ENCODE measurements around the gene JRKL.

Gene JRKL

DNA sequence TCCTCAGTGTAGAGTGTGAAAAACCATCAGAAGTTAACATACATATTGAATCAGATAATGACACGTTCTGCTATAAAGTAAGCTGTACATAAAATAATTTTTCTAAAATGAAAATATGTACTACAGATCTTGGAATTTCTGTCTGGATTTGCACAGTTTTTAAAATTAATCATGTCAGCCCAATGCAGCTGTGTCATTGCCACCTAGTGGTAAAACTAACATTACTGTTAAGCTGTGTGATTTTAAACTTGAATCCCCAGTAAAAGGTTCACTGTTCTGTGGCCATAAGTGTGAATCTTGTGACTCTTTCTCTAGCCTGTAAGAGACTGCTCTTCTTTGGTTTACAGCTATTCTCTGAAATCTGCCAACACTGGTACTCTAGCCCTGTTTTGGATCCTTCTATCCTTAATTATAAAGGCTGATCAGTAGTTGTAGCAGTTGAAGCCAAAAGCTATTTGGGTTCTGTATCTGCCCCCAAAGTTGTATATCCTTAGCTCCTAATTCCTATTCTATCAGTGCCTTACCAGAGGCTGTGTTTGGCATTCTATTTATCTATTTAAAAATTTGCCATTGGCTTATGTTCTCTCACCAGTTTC lies 4.0 kb downstream of the JRKL start:
- TF ChIP-seq CREB1 (IDR thresholded peaks at IDR 0.05; ENCODE audit: low read depth) (no peak), RAD21 (IDR thresholded peaks at IDR 0.05; ENCODE audit: low read depth) (peak; percentile 80)

DNA sequence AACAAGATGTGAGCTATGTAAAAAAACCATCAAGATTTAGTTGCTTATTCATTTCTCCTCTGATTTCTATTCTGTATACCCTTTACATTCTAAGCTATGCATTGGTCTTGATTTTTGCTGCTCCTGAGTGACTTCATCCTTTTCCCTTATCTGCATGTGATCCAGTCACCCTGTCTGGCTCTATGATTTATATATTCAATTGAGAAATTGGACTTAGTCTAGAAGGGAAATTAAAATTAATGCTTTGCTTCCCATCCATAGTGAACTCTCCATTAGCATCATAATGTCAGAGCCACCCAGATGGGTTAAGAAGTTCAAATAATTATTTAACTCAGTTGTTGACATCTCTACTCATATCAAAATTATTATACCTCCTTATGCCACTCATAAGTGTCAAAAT lies 5.0 kb downstream of the JRKL start:
- TF ChIP-seq YY1 (IDR thresholded peaks at IDR 0.05; ENCODE audit: low read depth) (no peak), ZBTB7A (IDR thresholded peaks at IDR 0.05; ENCODE audit: low read depth) (no peak), RAD21 (IDR thresholded peaks at IDR 0.05; ENCODE audit: low read depth) (no peak), CEBPB (IDR thresholded peaks at IDR 0.05) (no peak)
- TF ChIP-seq, protein P1, sequence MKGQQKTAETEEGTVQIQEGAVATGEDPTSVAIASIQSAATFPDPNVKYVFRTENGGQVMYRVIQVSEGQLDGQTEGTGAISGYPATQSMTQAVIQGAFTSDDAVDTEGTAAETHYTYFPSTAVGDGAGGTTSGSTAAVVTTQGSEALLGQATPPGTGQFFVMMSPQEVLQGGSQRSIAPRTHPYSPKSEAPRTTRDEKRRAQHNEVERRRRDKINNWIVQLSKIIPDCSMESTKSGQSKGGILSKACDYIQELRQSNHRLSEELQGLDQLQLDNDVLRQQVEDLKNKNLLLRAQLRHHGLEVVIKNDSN (IDR thresholded peaks at IDR 0.05): no peak

DNA sequence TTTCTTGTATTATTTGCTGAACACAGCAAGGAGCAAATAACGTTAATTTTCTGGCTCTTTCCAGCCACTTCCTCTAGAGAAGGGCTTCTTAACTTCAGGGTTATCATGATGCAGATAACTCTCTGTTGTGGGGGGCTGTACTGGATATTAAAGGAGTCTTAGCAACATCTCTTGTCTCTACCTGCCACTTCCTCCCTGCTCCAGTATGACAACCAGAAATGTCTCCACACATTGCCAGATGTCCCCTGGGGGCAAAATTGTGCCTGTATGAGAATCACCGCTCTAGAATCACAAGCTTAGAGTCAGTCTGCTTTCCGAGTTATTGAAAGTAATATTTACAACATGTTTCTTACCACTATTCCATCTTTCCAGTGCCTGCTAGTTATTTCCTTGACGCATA lies 6.8 kb downstream of the JRKL start:
- TF ChIP-seq, protein P2, sequence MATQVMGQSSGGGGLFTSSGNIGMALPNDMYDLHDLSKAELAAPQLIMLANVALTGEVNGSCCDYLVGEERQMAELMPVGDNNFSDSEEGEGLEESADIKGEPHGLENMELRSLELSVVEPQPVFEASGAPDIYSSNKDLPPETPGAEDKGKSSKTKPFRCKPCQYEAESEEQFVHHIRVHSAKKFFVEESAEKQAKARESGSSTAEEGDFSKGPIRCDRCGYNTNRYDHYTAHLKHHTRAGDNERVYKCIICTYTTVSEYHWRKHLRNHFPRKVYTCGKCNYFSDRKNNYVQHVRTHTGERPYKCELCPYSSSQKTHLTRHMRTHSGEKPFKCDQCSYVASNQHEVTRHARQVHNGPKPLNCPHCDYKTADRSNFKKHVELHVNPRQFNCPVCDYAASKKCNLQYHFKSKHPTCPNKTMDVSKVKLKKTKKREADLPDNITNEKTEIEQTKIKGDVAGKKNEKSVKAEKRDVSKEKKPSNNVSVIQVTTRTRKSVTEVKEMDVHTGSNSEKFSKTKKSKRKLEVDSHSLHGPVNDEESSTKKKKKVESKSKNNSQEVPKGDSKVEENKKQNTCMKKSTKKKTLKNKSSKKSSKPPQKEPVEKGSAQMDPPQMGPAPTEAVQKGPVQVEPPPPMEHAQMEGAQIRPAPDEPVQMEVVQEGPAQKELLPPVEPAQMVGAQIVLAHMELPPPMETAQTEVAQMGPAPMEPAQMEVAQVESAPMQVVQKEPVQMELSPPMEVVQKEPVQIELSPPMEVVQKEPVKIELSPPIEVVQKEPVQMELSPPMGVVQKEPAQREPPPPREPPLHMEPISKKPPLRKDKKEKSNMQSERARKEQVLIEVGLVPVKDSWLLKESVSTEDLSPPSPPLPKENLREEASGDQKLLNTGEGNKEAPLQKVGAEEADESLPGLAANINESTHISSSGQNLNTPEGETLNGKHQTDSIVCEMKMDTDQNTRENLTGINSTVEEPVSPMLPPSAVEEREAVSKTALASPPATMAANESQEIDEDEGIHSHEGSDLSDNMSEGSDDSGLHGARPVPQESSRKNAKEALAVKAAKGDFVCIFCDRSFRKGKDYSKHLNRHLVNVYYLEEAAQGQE (IDR thresholded peaks at IDR 0.05; ENCODE audit: low read depth): no peak
- TF ChIP-seq NFIC (IDR thresholded peaks at IDR 0.05): no peak

DNA sequence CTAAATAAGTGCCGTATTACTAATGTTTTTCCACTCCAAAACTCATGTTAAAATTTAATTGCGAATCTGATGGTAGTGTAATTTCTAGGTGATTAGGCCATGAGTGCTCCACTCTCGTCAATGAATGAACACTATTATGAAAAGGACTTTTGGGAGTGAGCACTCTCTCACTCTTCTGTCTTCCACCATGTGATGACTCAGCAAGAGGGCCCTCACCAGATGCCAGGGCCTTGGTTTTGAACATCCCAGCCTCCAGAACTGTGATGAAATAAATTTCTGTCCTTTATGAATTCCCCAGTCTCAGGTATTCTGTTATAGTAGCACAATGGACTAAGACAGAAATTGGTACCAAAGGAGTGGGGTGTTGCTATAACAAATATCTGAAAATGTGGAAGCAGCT lies 8.1 kb downstream of the JRKL start:
- TF ChIP-seq, protein P1 (IDR thresholded peaks at IDR 0.05): no peak
- TF ChIP-seq ZBTB7A (IDR thresholded peaks at IDR 0.05; ENCODE audit: low read depth) (no peak), TAF1 (IDR thresholded peaks at IDR 0.05; ENCODE audit: low read depth) (no peak), TCF12 (IDR thresholded peaks at IDR 0.05; ENCODE audit: low read depth) (no peak)

DNA sequence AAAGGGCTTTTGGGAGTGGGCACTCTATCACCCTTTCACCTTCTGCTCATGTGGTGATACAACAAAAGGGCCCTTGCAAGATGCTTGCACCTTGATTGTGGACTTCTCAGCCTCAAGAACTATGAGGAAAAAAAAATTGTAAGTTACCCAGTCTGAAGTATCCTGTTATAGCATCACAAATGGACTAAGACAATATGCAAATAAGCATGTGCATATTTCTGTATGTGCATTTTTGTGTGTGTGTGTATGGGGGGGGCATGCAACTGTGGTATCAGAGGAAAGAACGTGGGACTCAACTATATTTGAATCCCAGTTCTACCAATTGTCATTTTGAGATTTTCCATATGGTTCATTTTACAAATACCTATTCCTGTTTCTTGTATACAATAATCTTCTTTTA lies 10.9 kb downstream of the JRKL start:
- TF ChIP-seq TAF1 (IDR thresholded peaks at IDR 0.05; ENCODE audit: low read depth): no peak
- no peak for TF ChIP-seq TCF12 (IDR thresholded peaks at IDR 0.05; ENCODE audit: low read depth)
- TF ChIP-seq CREB1 (IDR thresholded peaks at IDR 0.05; ENCODE audit: low read depth): no peak
- TF ChIP-seq CEBPB (IDR thresholded peaks at IDR 0.05): no peak
- TF ChIP-seq, protein P3, sequence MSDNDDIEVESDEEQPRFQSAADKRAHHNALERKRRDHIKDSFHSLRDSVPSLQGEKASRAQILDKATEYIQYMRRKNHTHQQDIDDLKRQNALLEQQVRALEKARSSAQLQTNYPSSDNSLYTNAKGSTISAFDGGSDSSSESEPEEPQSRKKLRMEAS (IDR thresholded peaks at IDR 0.05): no peak
- TF ChIP-seq, protein P2 (IDR thresholded peaks at IDR 0.05; ENCODE audit: low read depth): no peak
- TF ChIP-seq, protein P1 (IDR thresholded peaks at IDR 0.05): no peak
- no peak for TF ChIP-seq NFIC (IDR thresholded peaks at IDR 0.05)
- TF ChIP-seq FOXM1 (IDR thresholded peaks at IDR 0.05; ENCODE audit: borderline replicate concordance, low read depth): no peak
- TF ChIP-seq YY1 (IDR thresholded peaks at IDR 0.05; ENCODE audit: low read depth): no peak

DNA sequence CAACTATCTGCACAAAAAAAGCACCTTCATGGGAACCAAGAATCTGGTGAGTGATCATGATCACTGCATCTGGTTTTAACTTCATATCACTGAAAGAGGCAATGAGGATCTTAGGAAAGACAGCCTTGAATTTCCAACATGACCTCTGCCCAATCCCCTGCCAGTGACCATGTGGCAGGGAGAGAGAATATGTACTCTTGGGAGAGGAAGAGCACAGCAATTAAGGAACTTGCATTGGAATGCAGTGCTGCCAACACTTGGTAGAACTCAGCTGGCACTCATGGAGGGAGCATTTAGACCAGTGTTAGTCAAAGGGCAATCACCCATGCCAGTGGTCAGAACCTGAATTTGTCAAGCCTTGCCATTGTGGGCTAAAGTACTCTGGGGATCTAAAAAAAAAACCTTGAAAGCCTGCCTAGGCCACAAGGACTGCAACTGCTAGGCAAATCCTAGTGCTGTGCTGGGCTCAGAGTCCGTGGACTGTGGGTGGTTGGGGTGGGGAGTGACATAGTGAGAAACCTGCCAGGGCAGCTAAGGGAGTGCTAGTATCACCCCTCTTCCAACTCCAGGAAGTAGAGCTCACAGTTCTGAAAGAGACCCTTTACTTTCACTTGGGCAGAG lies 23.1 kb downstream of the JRKL start:
- TF ChIP-seq TCF12 (IDR thresholded peaks at IDR 0.05; ENCODE audit: low read depth) (no peak), NFIC (IDR thresholded peaks at IDR 0.05) (no peak), TEAD4 (IDR thresholded peaks at IDR 0.05) (no peak), FOXM1 (IDR thresholded peaks at IDR 0.05; ENCODE audit: borderline replicate concordance, low read depth) (no peak), EGR1 (IDR thresholded peaks at IDR 0.05) (no peak), RAD21 (IDR thresholded peaks at IDR 0.05; ENCODE audit: low read depth) (no peak), TAF1 (IDR thresholded peaks at IDR 0.05; ENCODE audit: low read depth) (no peak), CREB1 (IDR thresholded peaks at IDR 0.05; ENCODE audit: low read depth) (no peak)
- TF ChIP-seq, protein P2 (IDR thresholded peaks at IDR 0.05; ENCODE audit: low read depth): no peak
- TF ChIP-seq, protein P3 (IDR thresholded peaks at IDR 0.05): no peak
